A549 treated with ZK216348 at 1 μM for 4 hours (cell line): ENCODE measurements around the gene AMY2A. TPM values are rescaled to one million over a fixed set of nuclear protein-coding genes. Genes with fewer than 3 reads are reported as not detected.

ENCODE experiments used
- total RNA-seq: library from RNA; stranded (reverse); fragments of 200-300 nt; extraction: Qiagen RNA extraction; gene quantifications from 5 replicates; pipeline ENCODE4 v1.2.3, GENCODE V29; 2022; ENCODE audit warnings: low read depth

The AMY2A gene
- not detected in 5 replicates for total RNA-seq

DNA sequence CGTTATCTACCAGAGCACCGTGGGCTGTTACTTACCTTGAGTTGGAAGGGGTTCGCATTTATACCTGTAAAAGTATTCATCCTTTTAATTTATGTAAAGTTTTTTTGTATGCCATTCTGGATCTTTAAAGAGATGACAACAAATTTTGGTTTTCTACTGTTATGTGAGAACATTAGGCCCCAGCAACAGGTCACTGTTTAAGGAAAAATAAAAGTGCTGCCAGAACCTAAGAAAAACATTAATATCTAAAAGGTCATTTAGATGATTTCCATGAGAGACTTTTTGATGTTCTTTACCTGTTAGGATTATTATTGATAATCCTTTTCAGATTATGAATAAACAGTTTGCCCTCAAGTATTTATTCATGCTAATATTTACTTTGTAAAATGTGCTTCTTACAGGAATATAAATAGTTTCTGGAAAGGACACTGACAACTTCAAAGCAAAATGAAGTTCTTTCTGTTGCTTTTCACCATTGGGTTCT lies at the start of gene AMY2A:
TSS of gene AMY2A (plus strand) at position 434 of the 484 bp plus-strand sequence. CDS start at position 448, 14 bp downstream.

DNA sequence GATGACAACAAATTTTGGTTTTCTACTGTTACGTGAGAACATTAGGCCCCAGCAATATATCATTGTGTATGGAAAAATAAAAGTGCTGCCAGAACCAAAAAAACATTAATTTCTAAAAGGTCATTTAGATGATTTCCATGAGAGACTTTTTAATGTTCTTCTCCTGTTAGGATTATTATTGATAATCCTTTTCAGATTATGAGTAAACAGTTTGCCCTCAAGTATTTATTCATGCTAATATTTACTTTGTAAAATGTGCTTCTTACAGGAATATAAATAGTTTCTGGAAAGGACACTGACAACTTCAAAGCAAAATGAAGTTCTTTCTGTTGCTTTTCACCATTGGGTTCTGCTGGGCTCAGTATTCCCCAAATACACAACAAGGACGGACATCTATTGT lies 45.9 kb upstream of the AMY2A start, which contains the start of gene AMY2B:
TSS of gene AMY2B (plus strand) at position 301 of the 400 bp plus-strand sequence. CDS start at position 315, 14 bp downstream.

DNA sequence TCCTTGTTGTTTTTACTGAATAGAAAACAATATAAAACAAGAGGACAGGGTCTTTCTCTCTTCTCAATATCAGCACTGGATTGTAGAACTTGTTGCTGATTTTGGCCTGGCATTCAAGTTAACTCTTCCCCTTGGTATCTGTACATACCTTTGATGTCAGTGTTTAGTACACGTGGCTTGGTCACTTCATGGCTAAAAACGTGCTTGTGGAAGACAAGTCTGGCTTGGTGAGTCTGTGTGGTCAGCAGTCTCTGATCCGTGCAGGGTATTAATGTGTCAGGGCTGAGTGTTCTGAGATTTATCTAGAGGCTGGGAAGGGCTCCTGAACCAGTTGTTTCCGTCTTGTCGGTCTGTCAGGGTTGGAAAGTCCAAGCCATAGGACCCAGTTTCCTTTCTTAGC lies 38.2 kb downstream of the AMY2A start, which contains the start of gene AMY1A:
TSS of gene AMY1A (plus strand) at position 301 of the 400 bp plus-strand sequence. CDS start 571 bp downstream, outside the sequence.

Other genes with a start within 250 kb of the AMY2A start
- gene RNPC3, start 91.7 kb upstream of the AMY2A start, total RNA-seq: 5.6 to 7.5 TPM (median 6.3 TPM) in 5 replicates
- gene AMY2B, start 45.8 kb upstream of the AMY2A start, total RNA-seq: 0.32 to 0.63 TPM (median 0.35 TPM) in 5 replicates
- gene AMY1A, start 38.3 kb downstream of the AMY2A start, total RNA-seq: not detected in 5 replicates
- not detected in 5 replicates for gene AMY1B, start 78.8 kb downstream of the AMY2A start, total RNA-seq
- gene AMY1C, start 132.5 kb downstream of the AMY2A start, total RNA-seq: not detected in 5 replicates